Measurements from ENCODE around the gene NR2C1.

NR2C1 gene

DNA sequence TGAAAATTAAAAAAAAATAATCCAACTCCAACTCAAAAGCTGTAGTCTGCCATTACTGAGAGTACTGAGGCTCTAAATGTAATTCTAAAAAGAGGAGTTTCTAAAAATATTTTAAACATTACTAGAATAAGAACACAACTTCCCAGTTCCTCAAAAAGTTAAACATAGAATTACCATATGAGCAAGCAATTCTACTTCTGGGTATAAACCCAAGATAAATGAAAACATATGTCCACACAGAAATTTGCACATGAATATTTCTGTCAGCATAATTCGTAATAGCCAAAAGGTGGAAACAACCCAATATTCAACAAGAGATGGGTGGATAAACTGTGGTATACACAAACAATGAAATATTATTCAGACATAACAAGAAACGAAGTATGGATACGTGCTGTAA, 15.0 kb upstream of the NR2C1 start:
- H3K36me3 ChIP-seq, result peaks cover 12% of the 10 kb centered on the region; the same call in 1 of the 2 replicates
- no peaks in the 10 kb centered on the region for H4K20me1 ChIP-seq
- H3K27ac ChIP-seq, result no peak overlapping the region
- no peak overlapping the region for H3K9ac ChIP-seq
- H3K9me3 ChIP-seq, result no peaks in the 10 kb centered on the region
- no peaks in the 10 kb centered on the region for H3K27me3 ChIP-seq
- no peak for TF ChIP-seq Cebpa-rat (IDR thresholded peaks at IDR 0.05)
- H3K4me1 ChIP-seq, result peaks cover 7% of the 10 kb centered on the region; the same call in 1 of the 2 replicates
- H3K4me2 ChIP-seq, result no peak overlapping the region; the same call in 1 of the 2 replicates
- H3K4me3 ChIP-seq, result no peak overlapping the region

DNA sequence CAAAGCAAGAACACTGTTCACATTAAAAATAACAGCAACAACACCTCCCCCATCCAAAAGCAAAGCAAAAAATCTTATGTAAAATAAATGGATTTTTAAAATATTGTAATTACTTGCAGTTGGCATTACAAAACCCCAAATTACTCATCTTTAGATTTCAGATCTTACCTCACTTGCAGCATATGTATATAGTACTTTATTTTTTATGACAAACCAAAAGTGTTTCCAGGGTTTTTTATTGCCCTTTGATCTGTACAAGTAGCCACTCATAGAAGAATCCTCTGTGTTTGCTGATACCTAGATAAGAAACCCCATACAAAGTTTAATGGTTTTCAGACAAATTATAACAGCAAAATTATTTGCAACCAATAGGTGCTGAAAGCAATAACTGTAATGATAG, 12.2 kb upstream of the NR2C1 start:
- Histone ChIP-seq H3K9ac (no peak overlapping the region), H3K4me1 (peaks cover 7% of the 10 kb centered on the region; the same call in 1 of the 2 replicates), H3K27ac (no peak overlapping the region), H3K36me3 (0 out of 2 replicates have a peak, but pooled peaks cover under 1% of the 10 kb centered on the region), H4K20me1 (no peaks in the 10 kb centered on the region), H3K9me3 (no peaks in the 10 kb centered on the region), H3K27me3 (no peaks in the 10 kb centered on the region), H3K4me3 (no peak overlapping the region), H3K4me2 (no peak overlapping the region)
- no peak for TF ChIP-seq Cebpa-rat (IDR thresholded peaks at IDR 0.05)

DNA sequence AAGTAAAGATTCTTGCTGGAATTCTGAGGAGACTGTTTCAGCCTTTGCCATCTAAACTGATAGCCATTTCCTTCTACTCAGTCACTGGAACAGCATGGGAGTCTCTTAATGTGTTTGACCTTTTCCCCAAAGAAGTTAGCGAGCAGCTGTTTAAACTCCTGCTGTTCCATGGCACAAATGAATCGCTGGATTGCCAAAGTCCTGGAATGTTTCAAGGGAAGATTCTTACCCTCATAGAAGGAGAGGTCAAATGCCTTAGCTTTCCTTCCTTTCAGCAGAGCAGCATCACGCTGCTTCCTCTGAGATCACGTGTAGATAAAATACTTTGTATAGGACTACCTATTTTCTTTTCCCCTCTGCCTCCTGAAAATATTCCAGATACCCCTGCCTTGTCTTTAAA, 10.5 kb upstream of the NR2C1 start:
- Histone ChIP-seq H4K20me1 (no peaks in the 10 kb centered on the region), H3K4me1 (peaks cover 7% of the 10 kb centered on the region; the same call in 1 of the 2 replicates), H3K4me2 (no peak overlapping the region), H3K27ac (no peak overlapping the region), H3K4me3 (no peak overlapping the region), H3K27me3 (no peaks in the 10 kb centered on the region), H3K36me3 (no peaks in the 10 kb centered on the region), H3K9ac (no peak overlapping the region), H3K9me3 (no peaks in the 10 kb centered on the region)
- no peak for TF ChIP-seq Cebpa-rat (IDR thresholded peaks at IDR 0.05)

DNA sequence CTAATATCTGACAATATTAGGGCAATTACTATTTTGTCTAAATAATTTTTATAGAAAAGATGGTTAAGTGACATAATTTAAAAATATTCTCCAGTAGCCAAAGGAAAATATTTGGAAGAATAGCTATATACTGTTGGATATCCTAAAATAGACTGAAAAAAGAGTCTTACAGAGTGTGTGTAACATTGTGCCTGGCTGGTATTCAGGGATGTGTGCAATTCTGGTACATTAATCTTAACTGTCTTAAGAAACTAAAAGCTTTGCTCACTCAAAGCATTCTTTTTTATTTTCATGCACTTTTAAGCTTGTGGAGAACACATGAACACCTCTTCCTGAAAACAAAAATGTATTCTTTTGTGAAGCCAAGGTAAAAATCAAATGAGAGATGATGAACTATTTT, 10.1 kb upstream of the NR2C1 start:
- H4K20me1 ChIP-seq, result no peaks in the 10 kb centered on the region
- no peak overlapping the region for H3K4me2 ChIP-seq
- no peaks in the 10 kb centered on the region for H3K36me3 ChIP-seq
- no peaks in the 10 kb centered on the region for H3K27me3 ChIP-seq
- peaks cover 6% of the 10 kb centered on the region; the same call in 1 of the 2 replicates for H3K4me1 ChIP-seq
- no peak overlapping the region for H3K27ac ChIP-seq
- no peak overlapping the region for H3K4me3 ChIP-seq
- no peak for TF ChIP-seq Cebpa-rat (IDR thresholded peaks at IDR 0.05)
- H3K9ac ChIP-seq, result no peak overlapping the region
- H3K9me3 ChIP-seq, result no peaks in the 10 kb centered on the region

DNA sequence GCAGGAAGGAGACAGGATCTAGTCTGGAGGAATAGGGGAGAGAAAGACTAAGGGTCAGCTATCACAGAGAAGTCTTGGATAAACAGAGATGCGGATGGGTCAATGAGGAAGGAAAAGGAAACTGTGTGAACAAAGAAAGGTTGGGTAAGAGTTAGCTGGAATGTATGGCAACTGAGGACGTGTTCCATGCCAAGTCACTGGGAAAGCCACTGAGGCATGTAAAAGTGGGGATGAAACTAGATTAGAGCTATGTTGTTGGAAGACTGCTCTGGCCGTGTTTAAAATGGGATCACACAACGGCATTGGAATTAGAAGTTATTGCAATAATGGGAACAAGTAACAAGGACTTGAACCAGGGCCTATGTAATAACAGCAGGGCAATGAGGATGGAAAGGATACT, 3.9 kb upstream of the NR2C1 start:
- Histone ChIP-seq H3K4me3 (no peak overlapping the region), H3K27me3 (no peaks in the 10 kb centered on the region), H3K9ac (no peak overlapping the region), H4K20me1 (no peaks in the 10 kb centered on the region; the same call in 1 of the 2 replicates), H3K27ac (no peak overlapping the region), H3K9me3 (no peaks in the 10 kb centered on the region), H3K4me1 (peaks cover 1% of the 10 kb centered on the region; the same call in 1 of the 2 replicates), H3K36me3 (no peaks in the 10 kb centered on the region), H3K4me2 (no peak overlapping the region)
- TF ChIP-seq Cebpa-rat (IDR thresholded peaks at IDR 0.05), result no peak

DNA sequence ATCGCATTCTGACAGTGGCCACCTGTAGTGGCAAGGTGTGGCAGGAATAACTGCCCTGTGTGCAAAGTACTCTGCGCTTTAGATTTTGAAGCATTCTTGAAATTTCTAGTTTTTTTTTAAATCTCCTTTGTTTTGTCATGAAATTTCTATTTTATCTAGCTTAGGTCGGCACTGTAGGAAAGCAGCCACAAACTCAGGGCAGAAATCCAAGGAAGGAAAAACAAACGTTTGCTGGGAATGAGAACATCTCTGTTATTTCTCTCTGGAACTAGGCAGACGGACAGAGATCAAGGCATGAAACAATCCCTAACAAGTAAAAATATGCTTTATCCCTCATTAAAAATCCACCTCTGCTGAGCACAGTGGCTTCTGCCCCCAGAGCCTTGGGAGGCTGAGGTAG, 1.3 kb upstream of the NR2C1 start:
- no peak overlapping the region for H3K9ac ChIP-seq
- H4K20me1 ChIP-seq, result peaks cover 14% of the 10 kb centered on the region
- no peak overlapping the region for H3K4me2 ChIP-seq
- no peaks in the 10 kb centered on the region for H3K9me3 ChIP-seq
- H3K27me3 ChIP-seq, result no peaks in the 10 kb centered on the region
- no peak overlapping the region for H3K27ac ChIP-seq
- H3K36me3 ChIP-seq, result peaks cover 11% of the 10 kb centered on the region
- H3K4me3 ChIP-seq, result no peak overlapping the region
- no peak for TF ChIP-seq Cebpa-rat (IDR thresholded peaks at IDR 0.05)
- peaks cover 12% of the 10 kb centered on the region for H3K4me1 ChIP-seq

DNA sequence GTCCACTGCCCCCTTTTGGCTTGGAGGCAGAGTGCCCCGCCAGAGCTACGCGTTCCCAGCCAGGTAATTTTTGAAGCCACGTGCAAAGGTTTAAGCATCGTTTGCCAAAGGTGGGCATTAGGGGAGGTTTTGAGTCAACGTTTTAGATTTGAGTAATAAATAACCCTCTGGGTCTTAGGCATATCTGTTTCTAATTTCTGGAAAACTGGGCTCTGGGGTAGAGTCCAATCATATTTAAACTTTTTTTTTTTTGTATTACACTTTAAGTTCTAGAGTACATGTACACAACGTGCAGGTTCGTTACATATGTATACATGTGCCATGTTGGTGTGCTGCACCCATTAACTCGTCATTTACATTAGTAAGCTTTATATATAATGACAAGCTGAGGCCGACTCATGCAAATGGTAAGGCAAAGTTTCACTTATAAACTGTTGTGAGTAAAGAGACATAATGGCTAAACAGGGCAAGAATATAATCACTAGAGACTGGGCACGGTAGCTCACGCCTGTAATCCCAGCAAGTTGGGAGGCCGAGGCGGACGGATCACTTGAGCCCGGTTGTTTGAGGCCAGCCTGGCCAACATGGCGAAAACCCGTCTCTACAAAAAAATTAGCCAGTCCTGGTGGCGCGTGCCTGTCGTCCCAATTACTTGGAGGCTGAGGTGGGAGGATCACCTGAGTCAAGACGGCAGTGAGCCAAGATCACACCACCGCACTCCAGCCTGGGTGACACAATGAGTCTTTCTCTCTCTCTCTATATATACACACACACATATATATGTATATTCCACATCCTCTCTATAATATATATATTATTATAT, 491 bp upstream of the NR2C1 start:
- Histone ChIP-seq H3K27ac (no peak overlapping the region), H3K4me1 (peaks cover 12% of the 10 kb centered on the region), H3K9me3 (no peaks in the 10 kb centered on the region), H3K9ac (no peak overlapping the region), H3K36me3 (peaks cover 15% of the 10 kb centered on the region), H3K4me3 (peak overlapping the region; percentile 91), H3K27me3 (no peaks in the 10 kb centered on the region), H3K4me2 (no peak overlapping the region), H4K20me1 (peaks cover 22% of the 10 kb centered on the region)
- TF ChIP-seq Cebpa-rat (IDR thresholded peaks at IDR 0.05), result no peak

DNA sequence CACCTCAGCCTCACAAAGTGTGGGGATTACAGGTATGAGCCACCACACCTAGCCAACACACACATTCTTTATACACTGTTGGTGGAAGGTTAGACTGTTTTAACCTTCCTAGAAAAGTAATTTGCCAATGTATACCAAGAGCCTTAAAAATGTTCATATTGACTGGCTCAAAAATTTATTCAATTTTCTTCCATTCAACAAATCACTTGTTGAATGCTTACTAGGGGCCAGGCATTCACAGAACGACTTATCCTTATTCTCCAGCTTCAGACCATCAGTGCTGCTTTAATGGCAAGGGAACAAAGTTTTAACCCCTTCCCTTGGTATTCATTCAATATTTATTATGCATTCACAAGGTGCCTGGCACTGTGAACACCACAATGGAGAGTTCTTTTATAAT, 3.0 kb downstream of the NR2C1 start:
- no peak overlapping the region for H3K9ac ChIP-seq
- no peak for TF ChIP-seq Cebpa-rat (IDR thresholded peaks at IDR 0.05)
- no peak overlapping the region for H3K4me2 ChIP-seq

DNA sequence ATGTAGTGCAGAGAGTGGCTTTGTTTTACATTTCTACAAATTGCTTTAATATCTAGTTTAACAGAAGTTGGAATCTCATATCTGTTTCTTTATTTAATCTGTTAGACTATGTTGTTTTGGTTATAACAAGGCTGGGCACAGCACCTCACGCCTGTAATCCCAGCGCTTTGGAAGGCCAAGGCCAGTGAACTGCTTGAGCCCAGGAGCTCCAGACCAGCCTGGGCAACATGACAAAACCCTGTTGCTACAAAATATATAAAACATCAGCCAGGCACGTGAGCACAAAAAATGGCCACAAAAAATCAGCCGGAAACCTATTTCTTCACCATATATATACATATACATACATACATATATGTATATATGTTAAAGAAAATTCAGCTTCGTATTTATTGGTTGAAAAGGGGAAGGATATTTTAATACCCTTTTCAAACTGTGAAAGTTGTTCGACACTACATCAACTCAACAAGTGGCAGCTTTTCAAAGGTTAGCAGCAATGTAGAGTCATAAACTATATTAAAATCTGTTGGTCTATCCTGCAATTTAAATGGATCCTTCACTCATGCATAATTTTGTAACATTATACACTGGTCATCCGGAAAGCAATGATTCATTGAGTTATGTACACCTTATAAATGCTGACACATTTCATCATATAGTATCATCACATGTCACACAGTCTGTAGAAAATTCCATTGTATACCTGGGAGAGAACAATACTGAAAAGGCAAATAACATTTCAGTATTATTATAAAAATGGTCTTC, 7.1 kb downstream of the NR2C1 start:
- H4K20me1 ChIP-seq, result peaks cover 65% of the 10 kb centered on the region

More for the DNA sequence above, 3.0 kb downstream of the NR2C1 start:
- H3K27me3 ChIP-seq, result no peaks in the 10 kb centered on the region
- H4K20me1 ChIP-seq, result peaks cover 45% of the 10 kb centered on the region
- H3K4me3 ChIP-seq, result no peak overlapping the region
- peaks cover 48% of the 10 kb centered on the region for H3K36me3 ChIP-seq
- peaks cover 12% of the 10 kb centered on the region for H3K4me1 ChIP-seq
- no peak overlapping the region for H3K27ac ChIP-seq
- H3K9me3 ChIP-seq, result no peaks in the 10 kb centered on the region

DNA sequence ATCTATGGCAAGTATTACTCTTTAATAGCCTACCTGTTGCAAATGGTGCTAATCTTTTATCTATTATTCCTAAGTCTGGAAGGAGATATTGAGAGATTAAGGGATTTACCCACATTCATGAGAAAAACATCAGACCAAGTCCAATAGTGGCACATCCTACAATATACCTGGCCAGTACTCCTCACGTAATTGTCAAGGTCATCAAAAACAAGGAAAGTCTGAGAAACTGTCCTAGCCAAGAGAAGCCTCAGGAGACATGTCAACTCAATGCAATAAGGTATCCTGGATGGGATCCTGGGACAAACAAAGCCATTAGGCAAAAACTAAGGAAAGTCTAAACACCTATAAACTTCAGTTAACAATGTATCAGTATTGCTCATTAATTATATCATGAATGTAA, 12.5 kb downstream of the NR2C1 start:
- H3K36me3 ChIP-seq, result peaks cover 96% of the 10 kb centered on the region
- H3K9me3 ChIP-seq, result no peaks in the 10 kb centered on the region
- TF ChIP-seq Cebpa-rat (IDR thresholded peaks at IDR 0.05), result no peak
- H3K4me3 ChIP-seq, result no peak overlapping the region
- H3K27ac ChIP-seq, result no peak overlapping the region
- no peak overlapping the region for H3K4me2 ChIP-seq
- peaks cover 24% of the 10 kb centered on the region for H4K20me1 ChIP-seq
- no peak overlapping the region for H3K9ac ChIP-seq
- no peaks in the 10 kb centered on the region for H3K4me1 ChIP-seq
- no peaks in the 10 kb centered on the region for H3K27me3 ChIP-seq

More for the DNA sequence above, 7.1 kb downstream of the NR2C1 start:
- H3K9me3 ChIP-seq, result no peaks in the 10 kb centered on the region
- H3K9ac ChIP-seq, result no peak overlapping the region
- H3K4me1 ChIP-seq, result peaks cover under 1% of the 10 kb centered on the region; the same call in 1 of the 2 replicates
- H3K27me3 ChIP-seq, result no peaks in the 10 kb centered on the region
- TF ChIP-seq Cebpa-rat (IDR thresholded peaks at IDR 0.05), result no peak
- H3K36me3 ChIP-seq, result peaks cover 87% of the 10 kb centered on the region
- H3K4me3 ChIP-seq, result no peak overlapping the region
- no peak overlapping the region for H3K27ac ChIP-seq
- no peak overlapping the region for H3K4me2 ChIP-seq

Measured in BLaER1 (cell line).